ENCODE results near the gene ASCC1. TPM values are rescaled to one million over a fixed set of nuclear protein-coding genes. Genes with fewer than 3 reads are reported as not detected.

Gene ASCC1
- total RNA-seq, 2 donors from 2014 or later = 27.2 to 37.0 TPM

- no peak for DNase-seq (ENCODE audit: low spot score)
- no peak for TF ChIP-seq CTCF (IDR thresholded peaks at IDR 0.05)
- no peaks in the 10 kb centered on the region for H3K36me3 ChIP-seq
- no peak overlapping the region for H3K27ac ChIP-seq
- no peaks in the 10 kb centered on the region for H3K9me3 ChIP-seq
- peaks cover 0 to 11% of the 10 kb centered on the region in 2 donors for H3K4me1 ChIP-seq
- H3K27me3 ChIP-seq = no peaks in the 10 kb centered on the region
- H3K4me3 ChIP-seq = no peak overlapping the region
Observed at GRCh38 chr10:72077275-72077990, 138.6 kb downstream of the ASCC1 start.

- no peak overlapping the region for H3K27ac ChIP-seq
- DNase-seq (ENCODE audit: low spot score) = no peak
- H3K4me3 ChIP-seq = no peak overlapping the region
- no peaks in the 10 kb centered on the region for H3K27me3 ChIP-seq
- peaks cover 0 to 11% of the 10 kb centered on the region in 2 donors for H3K4me1 ChIP-seq
- H3K36me3 ChIP-seq = no peaks in the 10 kb centered on the region
- no peaks in the 10 kb centered on the region for H3K9me3 ChIP-seq
- TF ChIP-seq CTCF (IDR thresholded peaks at IDR 0.05) = no peak
Observed at GRCh38 chr10:72076756-72077155, 139.3 kb downstream of the ASCC1 start.

GRCh38 chr10:72075376-72076115 lies 140.5 kb downstream of the ASCC1 start:
- Histone ChIP-seq H3K27ac (no peak overlapping the region), H3K4me1 (peaks cover 0 to 11% of the 10 kb centered on the region in 2 donors), H3K36me3 (no peaks in the 10 kb centered on the region), H3K4me3 (no peak overlapping the region), H3K27me3 (no peaks in the 10 kb centered on the region), H3K9me3 (no peaks in the 10 kb centered on the region)
- TF ChIP-seq CTCF (IDR thresholded peaks at IDR 0.05) = no peak
- no peak for DNase-seq (ENCODE audit: low spot score)

- Histone ChIP-seq H3K27me3 (no peaks in the 10 kb centered on the region), H3K4me1 (peaks cover 0 to 11% of the 10 kb centered on the region in 2 donors), H3K36me3 (no peaks in the 10 kb centered on the region), H3K9me3 (no peaks in the 10 kb centered on the region), H3K4me3 (no peak overlapping the region), H3K27ac (no peak overlapping the region)
- TF ChIP-seq CTCF (IDR thresholded peaks at IDR 0.05) = no peak
- no peak for DNase-seq (ENCODE audit: low spot score)
Observed at GRCh38 chr10:72074574-72075375, 141.3 kb downstream of the ASCC1 start.

GRCh38 chr10:72073708-72074573 lies 142.1 kb downstream of the ASCC1 start:
- peaks cover 0 to 18% of the 10 kb centered on the region in 2 donors for H3K4me1 ChIP-seq
- no peaks in the 10 kb centered on the region for H3K36me3 ChIP-seq
- H3K9me3 ChIP-seq = no peaks in the 10 kb centered on the region
- no peak for DNase-seq (ENCODE audit: low spot score)
- H3K27me3 ChIP-seq = no peaks in the 10 kb centered on the region
- H3K27ac ChIP-seq = peak overlapping the region in 1 of 2 donors; percentile 7
- TF ChIP-seq CTCF (IDR thresholded peaks at IDR 0.05) = no peak
- H3K4me3 ChIP-seq = no peak overlapping the region
